ENCODE measurements around the gene MELTF. TPM values are rescaled to one million over a fixed set of nuclear protein-coding genes. Genes with fewer than 3 reads are reported as not detected.
A peak's percentile ranks its signal among the peaks of the same experiment; 100 is the strongest.

The MELTF gene
- total RNA-seq, 2 donors from 2014 or later, result 2.6 TPM

DNA sequence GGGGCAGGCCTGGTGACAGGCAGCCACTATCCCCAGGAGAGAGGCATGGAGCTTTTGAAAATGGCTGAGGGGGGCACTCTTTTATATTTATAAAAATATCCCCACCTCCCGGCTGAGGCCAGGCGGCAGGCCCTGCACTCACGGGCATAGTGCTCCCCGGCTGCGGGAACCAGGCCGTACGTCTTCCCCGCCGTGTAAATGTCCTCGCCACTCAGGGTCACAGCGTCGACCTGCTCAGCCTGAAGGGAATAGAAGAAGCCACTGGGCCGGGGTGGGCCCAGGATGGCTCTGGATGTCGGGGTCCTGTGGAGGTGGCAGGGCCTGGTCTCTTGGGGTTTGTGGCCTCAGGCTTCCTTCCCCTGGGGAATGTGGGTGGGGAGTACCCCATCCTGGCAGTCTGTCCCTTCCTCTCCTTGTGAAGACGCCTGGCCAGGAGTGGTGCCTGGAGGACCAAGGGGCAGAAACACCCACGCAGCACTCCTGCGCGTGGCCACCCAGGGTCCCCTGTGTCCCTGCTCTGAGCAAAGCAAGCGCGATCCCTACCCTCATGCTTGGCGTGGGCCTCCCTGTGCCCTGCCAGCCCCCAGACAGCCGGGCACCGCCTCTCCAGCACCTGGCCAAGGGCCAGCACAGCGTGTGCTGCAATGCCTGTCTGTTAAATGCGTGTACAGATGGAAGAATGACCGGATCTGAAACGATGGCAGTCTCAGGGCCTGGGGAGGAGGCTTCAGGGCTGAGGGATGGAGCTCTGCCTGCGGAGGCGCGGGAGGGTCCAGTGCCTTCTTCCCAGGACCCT lies 18.9 kb downstream of the MELTF start:
- no peak overlapping the region for H3K4me3 Mint-ChIP-seq
- ATAC-seq, result no peak
- no peaks in the 10 kb centered on the region for H3K27me3 Mint-ChIP-seq
- H3K36me3 Mint-ChIP-seq (ENCODE audit: low read depth), result no peaks in the 10 kb centered on the region
- H3K4me1 Mint-ChIP-seq, result no peaks in the 10 kb centered on the region
- no peaks in the 10 kb centered on the region for H3K9me3 ChIP-seq (ENCODE audit: control insufficient read depth, low read length, poor library complexity, severe bottlenecking)
- H3K27ac Mint-ChIP-seq, result peak overlapping the region; percentile 6
- DNase-seq, result no peak

- Mint-ChIP-seq H3K36me3 (ENCODE audit: low read depth) (peaks cover 2% of the 10 kb centered on the region), H3K27ac (no peak overlapping the region), H3K4me1 (peaks cover 3% of the 10 kb centered on the region), H3K4me3 (no peak overlapping the region), H3K27me3 (no peaks in the 10 kb centered on the region)
- DNase-seq (no peak), ATAC-seq (no peak)
- no peaks in the 10 kb centered on the region for H3K9me3 ChIP-seq (ENCODE audit: control insufficient read depth, low read length, poor library complexity, severe bottlenecking)
Observed at GRCh38 chr3:197009532-197010019, 20.0 kb downstream of the MELTF start.

DNA sequence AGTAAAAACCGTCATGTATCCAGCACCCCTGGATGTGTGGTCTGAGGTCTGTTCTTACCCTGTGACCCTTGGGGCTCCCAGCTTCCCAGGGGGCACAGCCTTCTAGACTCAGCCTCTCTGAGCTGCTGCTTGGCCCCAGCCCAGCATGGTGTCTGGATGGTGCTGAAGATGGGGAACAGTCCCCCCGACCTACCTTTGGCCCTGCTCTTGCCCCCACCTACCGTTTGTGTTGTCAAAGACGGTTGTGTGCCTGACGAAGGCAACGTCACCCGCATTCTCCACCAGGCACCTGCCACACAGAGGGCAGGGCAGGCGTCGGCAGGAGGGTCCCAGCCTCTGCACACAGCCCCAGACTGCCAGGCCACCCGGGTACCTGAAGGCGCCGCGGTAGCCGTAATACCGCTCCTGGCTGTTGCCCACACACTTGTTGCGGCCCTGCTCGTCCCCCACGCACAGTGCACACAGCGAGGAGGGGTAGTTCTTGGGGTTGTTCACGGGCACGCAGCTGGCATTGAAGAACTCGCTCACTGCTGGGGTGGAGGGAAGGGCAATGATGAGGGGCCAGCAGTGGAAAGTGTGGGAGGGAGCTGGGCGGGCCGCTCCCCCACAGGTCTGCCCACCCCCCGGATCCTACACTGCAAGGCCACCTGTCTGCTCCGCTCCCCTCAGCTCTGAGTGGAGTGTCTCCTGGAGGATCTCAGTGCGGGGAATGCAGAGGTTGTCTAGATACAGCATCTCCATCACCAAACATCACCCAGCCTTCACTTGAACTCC lies 21.0 kb downstream of the MELTF start:
- H3K9me3 ChIP-seq (ENCODE audit: control insufficient read depth, low read length, poor library complexity, severe bottlenecking), result no peaks in the 10 kb centered on the region
- H3K36me3 Mint-ChIP-seq (ENCODE audit: low read depth), result peaks cover 2% of the 10 kb centered on the region
- ATAC-seq, result no peak
- peaks cover 9% of the 10 kb centered on the region for H3K4me1 Mint-ChIP-seq
- DNase-seq, result no peak
- no peak overlapping the region for H3K27ac Mint-ChIP-seq
- H3K27me3 Mint-ChIP-seq, result no peaks in the 10 kb centered on the region
- H3K4me3 Mint-ChIP-seq, result no peak overlapping the region

DNA sequence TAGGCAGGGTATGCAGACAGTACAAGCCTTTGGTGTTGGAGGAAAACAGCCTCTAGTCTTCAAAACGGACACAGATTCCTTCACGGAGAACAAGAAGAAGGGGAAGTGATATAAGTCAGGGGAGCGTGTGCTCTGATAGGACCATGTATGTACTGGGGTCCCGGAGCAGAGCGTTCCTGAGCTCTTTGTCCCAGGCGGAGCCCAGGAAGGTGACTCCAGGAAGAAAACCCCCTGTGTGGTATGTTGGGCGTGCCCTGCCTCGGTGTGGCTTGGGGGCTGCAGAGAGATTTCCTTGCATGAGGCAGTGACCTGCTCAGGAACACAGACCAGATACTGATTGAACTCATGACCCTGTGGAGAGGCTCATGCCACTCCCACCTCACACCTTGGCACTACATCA lies 21.7 kb downstream of the MELTF start:
- DNase-seq, result peak in 1 of 3 donors; percentile 1
- no peak overlapping the region for H3K27ac Mint-ChIP-seq
- no peaks in the 10 kb centered on the region for H3K9me3 ChIP-seq (ENCODE audit: control insufficient read depth, low read length, poor library complexity, severe bottlenecking)
- no peaks in the 10 kb centered on the region for H3K27me3 Mint-ChIP-seq
- peaks cover 2% of the 10 kb centered on the region for H3K36me3 Mint-ChIP-seq (ENCODE audit: low read depth)
- H3K4me1 Mint-ChIP-seq, result peaks cover 9% of the 10 kb centered on the region
- ATAC-seq, result no peak
- no peak overlapping the region for H3K4me3 Mint-ChIP-seq

- no peak overlapping the region for H3K4me3 Mint-ChIP-seq
- H3K4me1 Mint-ChIP-seq, result peaks cover 9% of the 10 kb centered on the region
- ATAC-seq, result no peak
- no peak overlapping the region for H3K27ac Mint-ChIP-seq
- DNase-seq, result peak in 1 of 3 donors; percentile 10
- no peaks in the 10 kb centered on the region for H3K9me3 ChIP-seq (ENCODE audit: control insufficient read depth, low read length, poor library complexity, severe bottlenecking)
- H3K27me3 Mint-ChIP-seq, result no peaks in the 10 kb centered on the region
- peaks cover 2% of the 10 kb centered on the region for H3K36me3 Mint-ChIP-seq (ENCODE audit: low read depth)
Observed at GRCh38 chr3:197007296-197007940, 22.2 kb downstream of the MELTF start.

DNA sequence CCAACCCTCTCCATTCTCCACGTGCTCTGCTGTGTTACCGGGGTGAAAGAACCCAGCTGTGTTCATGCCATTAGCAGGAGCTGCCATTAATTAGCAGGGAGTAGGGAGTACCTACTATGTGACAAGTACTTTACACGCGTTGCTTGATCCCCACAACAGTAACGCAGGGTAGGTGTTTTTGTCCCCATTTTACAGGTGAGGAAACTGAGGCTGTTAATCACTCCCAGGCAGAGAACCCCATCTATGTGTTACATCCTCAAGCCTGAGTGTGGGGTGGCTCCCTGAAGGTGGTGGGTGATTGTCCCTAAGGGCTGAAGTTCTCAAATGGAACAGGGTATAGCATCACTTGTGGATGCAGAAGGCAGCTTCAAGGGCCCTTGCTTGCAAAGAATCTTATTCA lies 22.8 kb downstream of the MELTF start:
- no peaks in the 10 kb centered on the region for H3K9me3 ChIP-seq (ENCODE audit: control insufficient read depth, low read length, poor library complexity, severe bottlenecking)
- no peak for ATAC-seq
- H3K4me3 Mint-ChIP-seq, result no peak overlapping the region
- peaks cover 9% of the 10 kb centered on the region for H3K4me1 Mint-ChIP-seq
- H3K27ac Mint-ChIP-seq, result no peak overlapping the region
- peak in 1 of 3 donors; percentile 2 for DNase-seq
- H3K36me3 Mint-ChIP-seq (ENCODE audit: low read depth), result peaks cover 2% of the 10 kb centered on the region
- H3K27me3 Mint-ChIP-seq, result no peaks in the 10 kb centered on the region

GRCh38 chr3:197006446-197006845 lies 23.2 kb downstream of the MELTF start:
- H3K9me3 ChIP-seq (ENCODE audit: control insufficient read depth, low read length, poor library complexity, severe bottlenecking), result no peaks in the 10 kb centered on the region
- H3K27me3 Mint-ChIP-seq, result no peaks in the 10 kb centered on the region
- H3K27ac Mint-ChIP-seq, result no peak overlapping the region
- DNase-seq, result peak in 1 of 3 donors; percentile 2
- H3K36me3 Mint-ChIP-seq (ENCODE audit: low read depth), result peaks cover 2% of the 10 kb centered on the region
- ATAC-seq, result no peak
- no peak overlapping the region for H3K4me3 Mint-ChIP-seq
- peaks cover 10% of the 10 kb centered on the region for H3K4me1 Mint-ChIP-seq

DNA sequence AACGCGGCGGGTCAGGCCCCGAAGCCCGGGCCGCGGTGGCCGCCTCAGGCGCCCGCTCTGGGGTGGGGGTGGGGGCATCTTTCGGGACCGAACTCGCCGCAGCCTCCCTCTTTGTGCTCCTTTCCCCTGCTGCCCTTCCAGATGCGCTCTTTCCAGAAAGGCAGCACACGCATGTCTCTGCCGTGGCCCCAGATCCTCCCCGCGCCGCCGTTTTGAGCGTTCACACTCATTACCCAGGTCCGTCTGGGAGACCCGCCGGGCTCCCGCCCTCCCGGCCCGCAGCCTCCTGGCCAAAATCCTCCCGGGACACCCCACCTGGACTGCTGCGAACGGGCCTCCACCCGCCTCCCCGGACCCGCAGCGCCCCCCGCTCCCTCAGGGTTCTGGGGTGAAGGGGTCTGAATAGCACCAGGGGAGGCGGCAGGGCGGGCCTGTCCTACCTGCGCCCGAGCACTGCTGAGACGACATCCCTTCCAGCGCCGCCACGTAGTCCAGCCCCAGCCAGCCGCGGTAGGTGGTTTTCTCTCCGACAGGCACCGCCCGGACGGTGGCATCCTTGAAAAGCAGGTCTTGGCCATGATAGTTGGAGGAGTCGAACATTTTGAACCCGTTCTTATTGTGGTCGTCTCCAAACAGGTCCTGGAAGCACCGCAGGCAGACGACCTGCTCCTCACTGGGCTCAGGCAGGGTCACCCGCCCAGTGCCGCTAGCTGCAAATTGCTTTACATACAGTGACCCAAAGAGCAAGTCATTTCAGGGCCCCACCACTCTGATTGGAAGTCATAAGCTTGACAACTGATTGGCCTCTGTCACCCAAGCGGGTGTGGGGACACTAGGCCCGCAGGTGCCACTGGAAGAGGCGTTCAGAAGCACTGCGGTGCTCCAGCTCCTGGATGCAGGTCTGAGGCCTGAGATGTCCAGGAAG lies 25.9 kb downstream of the MELTF start:
- ATAC-seq, result peak; percentile 17
- peak overlapping the region; percentile 84 for H3K4me3 Mint-ChIP-seq

GRCh38 chr3:197002701-197003454 lies 26.7 kb downstream of the MELTF start:
- H3K9me3 ChIP-seq (ENCODE audit: control insufficient read depth, low read length, poor library complexity, severe bottlenecking), result no peaks in the 10 kb centered on the region
- Mint-ChIP-seq H3K4me1 (peaks cover 10% of the 10 kb centered on the region), H3K36me3 (ENCODE audit: low read depth) (peaks cover 2% of the 10 kb centered on the region), H3K4me3 (peak overlapping the region; percentile 84), H3K27ac (no peak overlapping the region), H3K27me3 (no peaks in the 10 kb centered on the region)
- ATAC-seq (peak; percentile 87), DNase-seq (peak; percentile 78 to 86 (median 83))

More for the DNA sequence above, 25.9 kb downstream of the MELTF start:
- Mint-ChIP-seq H3K27me3 (no peaks in the 10 kb centered on the region), H3K27ac (no peak overlapping the region), H3K36me3 (ENCODE audit: low read depth) (peaks cover 2% of the 10 kb centered on the region), H3K4me1 (peaks cover 10% of the 10 kb centered on the region)
- no peaks in the 10 kb centered on the region for H3K9me3 ChIP-seq (ENCODE audit: control insufficient read depth, low read length, poor library complexity, severe bottlenecking)
- DNase-seq, result no peak

- Mint-ChIP-seq H3K4me3 (peak overlapping the region; percentile 83), H3K4me1 (peaks cover 10% of the 10 kb centered on the region), H3K36me3 (ENCODE audit: low read depth) (peaks cover 2% of the 10 kb centered on the region), H3K27ac (no peak overlapping the region), H3K27me3 (no peaks in the 10 kb centered on the region)
- DNase-seq, result no peak
- ATAC-seq, result no peak
- H3K9me3 ChIP-seq (ENCODE audit: control insufficient read depth, low read length, poor library complexity, severe bottlenecking), result no peaks in the 10 kb centered on the region
Observed at GRCh38 chr3:197001972-197002700, 27.5 kb downstream of the MELTF start.

DNA sequence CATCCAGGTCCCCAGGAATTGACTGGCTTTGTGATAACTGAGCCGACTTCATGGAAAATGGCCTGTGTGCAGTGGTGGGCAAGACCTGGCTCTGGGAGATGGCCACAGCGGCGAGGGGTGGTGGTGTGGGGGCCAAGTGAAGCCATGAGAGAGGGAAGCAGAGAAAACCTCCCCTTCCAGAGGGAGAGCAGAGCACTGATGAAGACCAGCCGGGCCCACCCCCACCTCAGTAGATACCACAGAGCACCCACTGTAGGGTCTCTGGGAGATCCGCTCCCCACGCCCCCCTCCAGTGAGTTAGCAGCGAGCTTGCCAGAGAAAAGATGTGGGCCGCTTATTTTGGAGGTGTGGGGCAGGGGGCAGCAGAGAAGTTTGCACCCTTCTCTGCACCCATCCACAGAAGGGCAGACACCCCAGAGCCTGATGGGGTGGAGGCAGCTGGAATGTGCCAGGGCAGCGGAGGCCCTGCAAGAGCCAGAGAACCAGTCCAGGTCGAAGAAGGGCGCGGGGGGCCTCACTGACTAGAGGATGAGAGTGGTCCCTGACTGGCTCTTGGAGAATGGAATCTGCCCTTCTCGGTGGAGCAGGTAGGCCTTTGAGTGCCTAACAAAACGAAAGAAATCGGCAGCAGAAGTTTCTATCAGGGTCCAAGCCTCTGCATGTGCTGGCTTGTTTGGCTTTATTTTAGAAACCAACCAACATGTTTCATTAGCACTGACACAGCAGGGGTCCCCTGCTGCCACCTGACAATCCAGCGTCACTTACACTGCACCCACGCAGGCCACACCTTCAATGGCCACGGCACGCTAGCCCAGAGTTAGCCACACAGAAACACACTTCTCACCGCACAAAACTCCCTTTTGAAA lies 28.3 kb downstream of the MELTF start:
- ATAC-seq (no peak), DNase-seq (no peak)
- Mint-ChIP-seq H3K27me3 (no peaks in the 10 kb centered on the region), H3K4me3 (peak overlapping the region; percentile 83), H3K4me1 (peaks cover 10% of the 10 kb centered on the region), H3K36me3 (ENCODE audit: low read depth) (peaks cover 2% of the 10 kb centered on the region), H3K27ac (no peak overlapping the region)
- H3K9me3 ChIP-seq (ENCODE audit: control insufficient read depth, low read length, poor library complexity, severe bottlenecking), result no peaks in the 10 kb centered on the region
